ENCODE results near the gene GRIK4.

Gene GRIK4

DNA sequence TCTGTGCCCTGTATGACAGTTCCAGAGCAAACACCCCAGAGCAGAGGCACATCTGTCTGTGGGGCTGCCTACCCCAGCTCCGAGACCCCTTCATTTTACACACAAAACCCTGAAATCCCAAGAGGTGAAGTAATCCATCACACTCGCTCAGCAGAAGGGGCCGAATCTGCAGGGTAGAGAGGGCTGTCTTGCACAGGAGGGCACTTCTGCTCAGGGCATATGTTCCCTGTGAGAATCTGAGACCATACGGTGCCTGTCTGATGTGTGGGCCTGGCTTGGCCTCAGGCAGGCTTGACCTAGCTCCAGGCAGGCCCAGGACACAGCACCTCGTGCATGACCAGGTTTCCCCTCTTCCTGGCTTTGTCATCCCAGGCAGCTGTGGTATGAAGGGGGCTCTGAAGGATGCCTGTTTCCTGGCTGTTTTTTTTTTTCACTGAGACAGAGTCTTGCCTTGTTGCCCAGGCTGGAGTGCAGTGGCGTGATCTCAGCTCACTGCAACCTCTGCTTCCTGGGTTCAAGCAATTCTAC lies 37.2 kb downstream of the GRIK4 start:
- Histone ChIP-seq H3K4me3 (ENCODE audit: low read length) (no peak overlapping the region), H3K27ac (ENCODE audit: low read depth, low read length) (no peak overlapping the region), H4K20me1 (ENCODE audit: control insufficient read depth, insufficient read depth, low read depth, low read length) (no peaks in the 10 kb centered on the region), H3K79me2 (ENCODE audit: control insufficient read depth, low read length) (no peaks in the 10 kb centered on the region), H3F3A (ENCODE audit: control insufficient read depth, insufficient read depth) (no peaks in the 10 kb centered on the region), H3K4me1 (ENCODE audit: control insufficient read depth, low read length) (no peaks in the 10 kb centered on the region), H3K36me3 (ENCODE audit: control insufficient read depth, low read length) (no peaks in the 10 kb centered on the region), H3K9me2 (replicated peaks; ENCODE audit: control insufficient read depth, low read length) (no peaks in the 10 kb centered on the region), H3K4me2 (ENCODE audit: low read length) (no peak overlapping the region), H3K27me3 (ENCODE audit: control insufficient read depth, low read length) (no peaks in the 10 kb centered on the region; the same call in 1 of the 2 replicates), H3K9me3 (ENCODE audit: control insufficient read depth, insufficient read depth, low read length) (no peaks in the 10 kb centered on the region)
- TF ChIP-seq, protein P1, sequence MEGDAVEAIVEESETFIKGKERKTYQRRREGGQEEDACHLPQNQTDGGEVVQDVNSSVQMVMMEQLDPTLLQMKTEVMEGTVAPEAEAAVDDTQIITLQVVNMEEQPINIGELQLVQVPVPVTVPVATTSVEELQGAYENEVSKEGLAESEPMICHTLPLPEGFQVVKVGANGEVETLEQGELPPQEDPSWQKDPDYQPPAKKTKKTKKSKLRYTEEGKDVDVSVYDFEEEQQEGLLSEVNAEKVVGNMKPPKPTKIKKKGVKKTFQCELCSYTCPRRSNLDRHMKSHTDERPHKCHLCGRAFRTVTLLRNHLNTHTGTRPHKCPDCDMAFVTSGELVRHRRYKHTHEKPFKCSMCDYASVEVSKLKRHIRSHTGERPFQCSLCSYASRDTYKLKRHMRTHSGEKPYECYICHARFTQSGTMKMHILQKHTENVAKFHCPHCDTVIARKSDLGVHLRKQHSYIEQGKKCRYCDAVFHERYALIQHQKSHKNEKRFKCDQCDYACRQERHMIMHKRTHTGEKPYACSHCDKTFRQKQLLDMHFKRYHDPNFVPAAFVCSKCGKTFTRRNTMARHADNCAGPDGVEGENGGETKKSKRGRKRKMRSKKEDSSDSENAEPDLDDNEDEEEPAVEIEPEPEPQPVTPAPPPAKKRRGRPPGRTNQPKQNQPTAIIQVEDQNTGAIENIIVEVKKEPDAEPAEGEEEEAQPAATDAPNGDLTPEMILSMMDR (IDR thresholded peaks at IDR 0.05; ENCODE audit: low read depth, low read length, poor library complexity, severe bottlenecking), result no peak
- TF ChIP-seq EZH2phosphoT487 (IDR thresholded peaks at IDR 0.05; ENCODE audit: borderline replicate concordance, low read length), result no peak

DNA sequence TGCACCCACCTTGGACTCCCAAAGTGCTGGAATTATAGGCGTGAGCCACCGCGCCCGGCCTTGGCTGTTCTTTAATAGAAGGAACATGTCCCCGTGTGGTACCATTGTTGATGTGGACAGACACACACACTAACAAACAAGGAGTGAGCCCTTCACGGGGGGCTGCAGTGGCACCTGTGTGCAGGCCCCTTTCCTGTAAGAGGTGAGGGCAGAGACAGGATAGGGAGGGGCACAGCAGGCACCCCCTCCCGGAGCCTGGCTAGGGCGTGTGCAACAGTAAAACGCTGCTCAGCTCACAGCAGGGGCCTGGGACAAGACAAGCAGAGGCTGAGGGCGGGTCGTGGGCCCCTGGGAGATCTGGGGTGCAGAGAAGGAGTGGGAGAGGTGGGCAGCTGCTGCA lies 37.8 kb downstream of the GRIK4 start:
- Histone ChIP-seq H3K4me3 (ENCODE audit: low read length) (no peak overlapping the region), H3K36me3 (ENCODE audit: control insufficient read depth, low read length) (no peaks in the 10 kb centered on the region), H3K27ac (ENCODE audit: low read depth, low read length) (no peak overlapping the region), H4K20me1 (ENCODE audit: control insufficient read depth, insufficient read depth, low read depth, low read length) (no peaks in the 10 kb centered on the region), H3K4me1 (ENCODE audit: control insufficient read depth, low read length) (no peaks in the 10 kb centered on the region), H3F3A (ENCODE audit: control insufficient read depth, insufficient read depth) (no peaks in the 10 kb centered on the region), H3K9me2 (replicated peaks; ENCODE audit: control insufficient read depth, low read length) (no peaks in the 10 kb centered on the region), H3K79me2 (ENCODE audit: control insufficient read depth, low read length) (no peaks in the 10 kb centered on the region), H3K9me3 (ENCODE audit: control insufficient read depth, insufficient read depth, low read length) (no peaks in the 10 kb centered on the region), H3K27me3 (ENCODE audit: control insufficient read depth, low read length) (no peaks in the 10 kb centered on the region; the same call in 1 of the 2 replicates), H3K4me2 (ENCODE audit: low read length) (no peak overlapping the region)
- no peak for TF ChIP-seq EZH2phosphoT487 (IDR thresholded peaks at IDR 0.05; ENCODE audit: borderline replicate concordance, low read length)
- TF ChIP-seq, protein P1 (IDR thresholded peaks at IDR 0.05; ENCODE audit: low read depth, low read length, poor library complexity, severe bottlenecking), result no peak

DNA sequence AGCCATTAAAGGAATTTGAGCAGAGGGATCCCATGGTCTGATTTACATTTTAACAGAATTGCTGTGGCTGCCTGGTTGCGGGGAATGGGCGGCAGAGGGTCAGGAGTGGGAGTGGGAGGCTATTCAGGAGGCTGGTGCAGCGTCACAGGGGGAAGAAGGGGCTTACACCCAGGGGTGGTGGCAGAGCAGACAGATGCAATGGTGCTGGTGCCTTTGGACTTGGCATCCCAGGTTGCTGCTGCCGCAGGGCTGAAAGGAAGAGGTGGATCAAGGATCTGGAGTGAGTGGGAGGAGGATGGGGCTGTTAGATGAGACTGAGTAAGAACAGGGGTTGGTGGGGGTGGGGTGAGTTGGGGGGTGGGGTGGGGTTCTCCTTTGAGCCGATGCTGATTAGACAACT lies 38.5 kb downstream of the GRIK4 start:
- H3K9me3 ChIP-seq (ENCODE audit: control insufficient read depth, insufficient read depth, low read length), result no peaks in the 10 kb centered on the region
- no peaks in the 10 kb centered on the region for H3K36me3 ChIP-seq (ENCODE audit: control insufficient read depth, low read length)
- H3K4me3 ChIP-seq (ENCODE audit: low read length), result no peak overlapping the region
- no peaks in the 10 kb centered on the region for H3F3A ChIP-seq (ENCODE audit: control insufficient read depth, insufficient read depth)
- H3K4me2 ChIP-seq (ENCODE audit: low read length), result no peak overlapping the region
- H3K4me1 ChIP-seq (ENCODE audit: control insufficient read depth, low read length), result no peaks in the 10 kb centered on the region
- no peaks in the 10 kb centered on the region; the same call in 1 of the 2 replicates for H3K27me3 ChIP-seq (ENCODE audit: control insufficient read depth, low read length)
- no peak overlapping the region for H3K27ac ChIP-seq (ENCODE audit: low read depth, low read length)
- no peaks in the 10 kb centered on the region for H4K20me1 ChIP-seq (ENCODE audit: control insufficient read depth, insufficient read depth, low read depth, low read length)
- H3K9me2 ChIP-seq (replicated peaks; ENCODE audit: control insufficient read depth, low read length), result no peaks in the 10 kb centered on the region
- no peaks in the 10 kb centered on the region for H3K79me2 ChIP-seq (ENCODE audit: control insufficient read depth, low read length)
- no peak for TF ChIP-seq EZH2phosphoT487 (IDR thresholded peaks at IDR 0.05; ENCODE audit: borderline replicate concordance, low read length)
- TF ChIP-seq, protein P1 (IDR thresholded peaks at IDR 0.05; ENCODE audit: low read depth, low read length, poor library complexity, severe bottlenecking), result no peak

All from DOHH2 (cell line).